ENCODE data around the gene MDGA2.

DNA sequence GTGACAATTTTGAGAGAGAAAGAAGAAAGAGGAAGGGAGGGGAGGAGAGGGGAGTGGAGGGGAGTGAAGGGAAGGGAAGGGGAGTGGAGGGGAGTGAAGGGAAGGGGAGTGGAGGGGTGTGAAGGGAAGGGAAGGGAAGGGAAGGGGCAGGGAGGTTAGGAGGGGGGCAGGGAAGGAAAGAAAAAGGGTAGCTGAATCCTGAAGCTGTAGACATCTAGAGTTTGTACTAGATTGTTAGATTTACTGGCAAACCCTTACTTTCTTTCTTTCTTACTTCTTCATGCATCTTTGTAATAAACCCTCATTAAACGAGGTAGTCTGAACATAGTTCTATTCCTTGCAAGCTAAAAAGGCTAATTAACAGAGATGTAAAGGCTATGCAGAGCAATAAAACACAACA lies 378.0 kb downstream of the MDGA2 start:
- TF ChIP-seq, protein P1, sequence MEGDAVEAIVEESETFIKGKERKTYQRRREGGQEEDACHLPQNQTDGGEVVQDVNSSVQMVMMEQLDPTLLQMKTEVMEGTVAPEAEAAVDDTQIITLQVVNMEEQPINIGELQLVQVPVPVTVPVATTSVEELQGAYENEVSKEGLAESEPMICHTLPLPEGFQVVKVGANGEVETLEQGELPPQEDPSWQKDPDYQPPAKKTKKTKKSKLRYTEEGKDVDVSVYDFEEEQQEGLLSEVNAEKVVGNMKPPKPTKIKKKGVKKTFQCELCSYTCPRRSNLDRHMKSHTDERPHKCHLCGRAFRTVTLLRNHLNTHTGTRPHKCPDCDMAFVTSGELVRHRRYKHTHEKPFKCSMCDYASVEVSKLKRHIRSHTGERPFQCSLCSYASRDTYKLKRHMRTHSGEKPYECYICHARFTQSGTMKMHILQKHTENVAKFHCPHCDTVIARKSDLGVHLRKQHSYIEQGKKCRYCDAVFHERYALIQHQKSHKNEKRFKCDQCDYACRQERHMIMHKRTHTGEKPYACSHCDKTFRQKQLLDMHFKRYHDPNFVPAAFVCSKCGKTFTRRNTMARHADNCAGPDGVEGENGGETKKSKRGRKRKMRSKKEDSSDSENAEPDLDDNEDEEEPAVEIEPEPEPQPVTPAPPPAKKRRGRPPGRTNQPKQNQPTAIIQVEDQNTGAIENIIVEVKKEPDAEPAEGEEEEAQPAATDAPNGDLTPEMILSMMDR (IDR thresholded peaks at IDR 0.05) = no peak
- TF ChIP-seq ZFX (IDR thresholded peaks at IDR 0.05; ENCODE audit: borderline replicate concordance) = no peak
